Measurements from ENCODE around the gene MSANTD1. TPM values are rescaled to one million over a fixed set of nuclear protein-coding genes. Genes with fewer than 3 reads are reported as not detected.

Gene MSANTD1
- total RNA-seq, 1 donor from 2014 or later: 1.9 TPM

DNA sequence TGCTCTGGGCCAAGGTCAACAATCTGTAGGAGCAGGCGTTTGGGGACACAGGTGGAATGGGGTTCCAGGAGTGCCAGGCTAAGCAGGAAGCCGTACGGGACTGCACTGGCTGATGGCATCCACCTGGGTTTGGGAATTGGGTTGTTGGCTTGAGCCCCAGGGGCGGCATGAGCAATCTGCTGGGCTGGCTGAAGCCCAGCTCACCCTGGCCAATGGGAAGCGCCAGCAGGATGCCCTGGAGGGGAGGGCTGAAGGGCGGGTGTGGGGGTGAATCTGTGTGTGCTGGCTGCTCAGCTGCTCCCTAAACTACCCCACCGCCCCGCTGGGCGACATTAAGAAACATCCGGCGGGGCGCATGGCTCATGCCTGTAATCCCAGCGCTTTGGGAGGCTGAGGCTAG lies 35.0 kb downstream of the MSANTD1 start:
- intact Hi-C loops (cut with DNase I): no loop called here
- DNase-seq: no peak
- H3K9me3 ChIP-seq: no peaks in the 10 kb centered on the region

GRCh38 chr4:3284734-3285557 lies 36.0 kb downstream of the MSANTD1 start:
- H3K9me3 ChIP-seq: no peaks in the 10 kb centered on the region
- intact Hi-C loops (cut with DNase I): no loop called here
- no peaks in the 10 kb centered on the region for H3K36me3 ChIP-seq
- no peak for ATAC-seq
- H3K4me1 ChIP-seq: peaks cover 16% of the 10 kb centered on the region
- H3K27ac ChIP-seq: no peak overlapping the region
- no peak for DNase-seq
- no peak overlapping the region for H3K4me3 ChIP-seq
- H3K27me3 ChIP-seq (ENCODE audit: low read depth): peaks cover 6% of the 10 kb centered on the region
- TF ChIP-seq, protein P1, sequence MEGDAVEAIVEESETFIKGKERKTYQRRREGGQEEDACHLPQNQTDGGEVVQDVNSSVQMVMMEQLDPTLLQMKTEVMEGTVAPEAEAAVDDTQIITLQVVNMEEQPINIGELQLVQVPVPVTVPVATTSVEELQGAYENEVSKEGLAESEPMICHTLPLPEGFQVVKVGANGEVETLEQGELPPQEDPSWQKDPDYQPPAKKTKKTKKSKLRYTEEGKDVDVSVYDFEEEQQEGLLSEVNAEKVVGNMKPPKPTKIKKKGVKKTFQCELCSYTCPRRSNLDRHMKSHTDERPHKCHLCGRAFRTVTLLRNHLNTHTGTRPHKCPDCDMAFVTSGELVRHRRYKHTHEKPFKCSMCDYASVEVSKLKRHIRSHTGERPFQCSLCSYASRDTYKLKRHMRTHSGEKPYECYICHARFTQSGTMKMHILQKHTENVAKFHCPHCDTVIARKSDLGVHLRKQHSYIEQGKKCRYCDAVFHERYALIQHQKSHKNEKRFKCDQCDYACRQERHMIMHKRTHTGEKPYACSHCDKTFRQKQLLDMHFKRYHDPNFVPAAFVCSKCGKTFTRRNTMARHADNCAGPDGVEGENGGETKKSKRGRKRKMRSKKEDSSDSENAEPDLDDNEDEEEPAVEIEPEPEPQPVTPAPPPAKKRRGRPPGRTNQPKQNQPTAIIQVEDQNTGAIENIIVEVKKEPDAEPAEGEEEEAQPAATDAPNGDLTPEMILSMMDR (IDR thresholded peaks at IDR 0.05): no peak

More for the DNA sequence above, 35.0 kb downstream of the MSANTD1 start:
- no peak overlapping the region for H3K27ac ChIP-seq
- no peak for ATAC-seq
- peaks cover 6% of the 10 kb centered on the region for H3K27me3 ChIP-seq (ENCODE audit: low read depth)
- TF ChIP-seq, protein P1 (IDR thresholded peaks at IDR 0.05): no peak
- H3K4me1 ChIP-seq: peaks cover 16% of the 10 kb centered on the region
- H3K36me3 ChIP-seq: no peaks in the 10 kb centered on the region
- H3K4me3 ChIP-seq: no peak overlapping the region

- Histone ChIP-seq H3K4me3 (no peak overlapping the region), H3K4me1 (peaks cover 16% of the 10 kb centered on the region), H3K27me3 (ENCODE audit: low read depth) (peaks cover 6% of the 10 kb centered on the region), H3K36me3 (no peaks in the 10 kb centered on the region), H3K27ac (no peak overlapping the region), H3K9me3 (no peaks in the 10 kb centered on the region)
- intact Hi-C loops (cut with DNase I): no loop called here
- TF ChIP-seq, protein P1 (IDR thresholded peaks at IDR 0.05): no peak
- DNase-seq (peak; percentile 76), ATAC-seq (peak; percentile 69 to 74)
These were observed 36.8 kb downstream of the MSANTD1 start for GRCh38 chr4:3285558-3286334.

- TF ChIP-seq, protein P1 (IDR thresholded peaks at IDR 0.05): no peak
- Histone ChIP-seq H3K36me3 (no peaks in the 10 kb centered on the region), H3K27me3 (ENCODE audit: low read depth) (peaks cover 6% of the 10 kb centered on the region), H3K9me3 (no peaks in the 10 kb centered on the region), H3K4me1 (peaks cover 23% of the 10 kb centered on the region), H3K4me3 (no peak overlapping the region), H3K27ac (no peak overlapping the region)
- DNase-seq: no peak
- intact Hi-C loops (cut with DNase I): no loop called here
- no peak for ATAC-seq
These were observed 37.6 kb downstream of the MSANTD1 start for GRCh38 chr4:3286335-3287175.
